AG09319 (cell line): Measurements from ENCODE around the gene AGAP1.

ENCODE experiments used
- DNase-seq: peaks from one replicate; pipeline ENCODE4 v3.0.0-alpha.2; 2010; ENCODE audit warnings: low read depth; ENCODE audit errors: extremely low read depth
- TF ChIP-seq, protein P1 (sequence below): IDR thresholded peaks from 2 replicates; pipeline ENCODE4 v1.5.1; 2011; ENCODE audit warnings: low read depth, mild to moderate bottlenecking, inconsistent platforms, low read length, moderate library complexity

The AGAP1 gene

DNA sequence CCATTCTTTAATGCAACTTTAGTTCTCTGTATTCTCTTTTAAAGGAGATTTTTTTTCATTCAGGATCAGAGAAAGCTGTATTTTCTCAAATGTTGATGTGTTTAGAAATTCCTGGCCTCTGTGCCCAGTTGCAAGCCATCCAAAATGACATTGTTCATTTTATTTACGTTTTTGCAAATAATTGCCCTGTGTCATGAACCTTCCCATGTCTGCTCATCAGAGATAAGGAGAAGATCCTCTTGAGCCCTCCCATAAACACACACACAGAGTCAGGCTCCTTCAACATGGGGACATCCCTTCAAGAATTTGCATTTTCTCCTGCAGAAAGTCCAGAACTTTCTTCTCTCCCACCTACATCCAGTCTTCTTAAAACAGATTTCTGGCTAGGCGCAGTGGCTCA is 415.5 kb downstream of the AGAP1 start:
- no peak for DNase-seq
- TF ChIP-seq, protein P1, sequence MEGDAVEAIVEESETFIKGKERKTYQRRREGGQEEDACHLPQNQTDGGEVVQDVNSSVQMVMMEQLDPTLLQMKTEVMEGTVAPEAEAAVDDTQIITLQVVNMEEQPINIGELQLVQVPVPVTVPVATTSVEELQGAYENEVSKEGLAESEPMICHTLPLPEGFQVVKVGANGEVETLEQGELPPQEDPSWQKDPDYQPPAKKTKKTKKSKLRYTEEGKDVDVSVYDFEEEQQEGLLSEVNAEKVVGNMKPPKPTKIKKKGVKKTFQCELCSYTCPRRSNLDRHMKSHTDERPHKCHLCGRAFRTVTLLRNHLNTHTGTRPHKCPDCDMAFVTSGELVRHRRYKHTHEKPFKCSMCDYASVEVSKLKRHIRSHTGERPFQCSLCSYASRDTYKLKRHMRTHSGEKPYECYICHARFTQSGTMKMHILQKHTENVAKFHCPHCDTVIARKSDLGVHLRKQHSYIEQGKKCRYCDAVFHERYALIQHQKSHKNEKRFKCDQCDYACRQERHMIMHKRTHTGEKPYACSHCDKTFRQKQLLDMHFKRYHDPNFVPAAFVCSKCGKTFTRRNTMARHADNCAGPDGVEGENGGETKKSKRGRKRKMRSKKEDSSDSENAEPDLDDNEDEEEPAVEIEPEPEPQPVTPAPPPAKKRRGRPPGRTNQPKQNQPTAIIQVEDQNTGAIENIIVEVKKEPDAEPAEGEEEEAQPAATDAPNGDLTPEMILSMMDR, result no peak

- TF ChIP-seq, protein P1, result no peak
Measured at GRCh38 chr2:235910067-235910466, 416.2 kb downstream of the AGAP1 start.

GRCh38 chr2:235911125-235911524 is 417.3 kb downstream of the AGAP1 start:
- no peak for DNase-seq
- TF ChIP-seq, protein P1, result no peak

More at GRCh38 chr2:235910067-235910466, 416.2 kb downstream of the AGAP1 start:
- no peak for DNase-seq

- no peak for DNase-seq
- TF ChIP-seq, protein P1, result no peak
Measured at GRCh38 chr2:235911633-235912233, 417.9 kb downstream of the AGAP1 start.

- no peak for DNase-seq
- TF ChIP-seq, protein P1, result no peak
Measured at GRCh38 chr2:235914756-235915155, 420.9 kb downstream of the AGAP1 start.

DNA sequence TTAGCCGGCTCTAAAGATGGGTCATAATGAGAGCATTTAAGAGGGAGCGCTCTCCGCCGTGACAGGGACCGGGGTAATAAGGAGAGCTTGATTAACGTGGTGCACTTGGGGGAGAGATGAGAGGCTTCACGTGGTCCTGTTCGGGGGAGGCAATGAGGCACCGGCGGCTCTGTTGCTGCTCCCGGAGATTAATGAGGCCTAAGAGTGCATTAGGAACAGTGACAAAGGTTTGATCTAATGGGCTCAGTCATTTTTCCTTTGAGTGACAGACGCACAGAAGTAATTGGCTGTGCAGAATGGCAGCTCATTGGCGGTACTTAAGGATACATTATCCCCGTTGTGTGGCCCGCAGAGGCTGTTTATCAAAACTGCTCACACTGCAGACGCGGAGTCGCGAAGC is 423.7 kb downstream of the AGAP1 start:
- TF ChIP-seq, protein P1, result no peak
- DNase-seq, result no peak

DNA sequence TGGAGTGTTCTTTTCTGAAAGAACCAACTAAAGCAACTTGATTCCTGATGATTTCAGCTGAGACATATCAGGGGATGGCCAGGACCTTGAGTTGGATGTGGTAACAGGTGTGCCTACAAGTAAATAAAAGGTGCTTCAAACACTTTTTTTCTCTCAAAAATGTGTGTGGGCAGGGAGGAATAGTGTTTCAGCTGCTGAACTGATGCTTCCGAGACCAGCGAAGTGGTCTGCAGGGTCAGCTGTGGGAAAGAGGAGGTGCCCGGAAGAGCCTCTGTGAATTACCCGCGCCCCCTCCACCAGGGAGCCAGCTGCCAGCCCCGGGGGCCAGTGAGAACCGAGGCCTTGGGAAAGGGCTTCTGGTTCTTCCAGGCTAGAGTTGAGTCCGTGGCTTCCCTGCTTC is 425.0 kb downstream of the AGAP1 start:
- DNase-seq, result no peak
- TF ChIP-seq, protein P1, result no peak
